BJ (cell line): ENCODE results near the gene BRMS1. TPM values are rescaled to one million over a fixed set of nuclear protein-coding genes. Genes with fewer than 3 reads are reported as not detected.

Experiments
- CTCF ChIA-PET: fragments of 350-600 bp; formaldehyde crosslinking; extraction: SDS; loops from one replicate; lab custom pipeline; 2021; ENCODE audit warnings: antibody characterized with exemption, inconsistent platforms; lab: Yijun Ruan, JAX
- POLR2A ChIA-PET: fragments of 300-600 bp; sonication (Branson Sonifier 250); formaldehyde crosslinking; extraction: SDS; loops from one replicate; lab custom pipeline; 2021; ENCODE audit warnings: antibody characterized with exemption; lab: Charles Lee
- DNase-seq: peaks from one replicate; pipeline ENCODE4 v3.0.0-alpha.2; 2011; ENCODE audit warnings: low read depth
- H3K27me3 ChIP-seq: 2 replicates; pipeline ENCODE4 v1.6.0; 2011; ENCODE audit warnings: low read length; ENCODE audit not compliant: control insufficient read depth, insufficient read depth
- H3K36me3 ChIP-seq: 2 replicates; pipeline ENCODE4 v1.5.1; 2011; ENCODE audit warnings: low read length; ENCODE audit not compliant: control insufficient read depth, insufficient read depth
- H3K4me3 ChIP-seq: 2 replicates; pipeline ENCODE4 v1.5.1; 2011; ENCODE audit warnings: low read depth, mild to moderate bottlenecking, control low read depth, low read length
- polyA plus RNA-seq: library from polyadenylated mRNA; depleted of rRNA; stranded (reverse); fragments of >200 nt; gene quantifications from 2 replicates; pipeline ENCODE4 v1.2.3, GENCODE V29; 2011
- TF ChIP-seq, protein P1 (sequence below): IDR thresholded peaks from 2 replicates; pipeline ENCODE4 v1.5.1; 2011; ENCODE audit warnings: low read depth, mild to moderate bottlenecking, control low read depth, inconsistent platforms, low read length, moderate library complexity; ENCODE audit not compliant: insufficient read depth

BRMS1 gene
- polyA plus RNA-seq, 1 experiment = 46.3 TPM

DNA sequence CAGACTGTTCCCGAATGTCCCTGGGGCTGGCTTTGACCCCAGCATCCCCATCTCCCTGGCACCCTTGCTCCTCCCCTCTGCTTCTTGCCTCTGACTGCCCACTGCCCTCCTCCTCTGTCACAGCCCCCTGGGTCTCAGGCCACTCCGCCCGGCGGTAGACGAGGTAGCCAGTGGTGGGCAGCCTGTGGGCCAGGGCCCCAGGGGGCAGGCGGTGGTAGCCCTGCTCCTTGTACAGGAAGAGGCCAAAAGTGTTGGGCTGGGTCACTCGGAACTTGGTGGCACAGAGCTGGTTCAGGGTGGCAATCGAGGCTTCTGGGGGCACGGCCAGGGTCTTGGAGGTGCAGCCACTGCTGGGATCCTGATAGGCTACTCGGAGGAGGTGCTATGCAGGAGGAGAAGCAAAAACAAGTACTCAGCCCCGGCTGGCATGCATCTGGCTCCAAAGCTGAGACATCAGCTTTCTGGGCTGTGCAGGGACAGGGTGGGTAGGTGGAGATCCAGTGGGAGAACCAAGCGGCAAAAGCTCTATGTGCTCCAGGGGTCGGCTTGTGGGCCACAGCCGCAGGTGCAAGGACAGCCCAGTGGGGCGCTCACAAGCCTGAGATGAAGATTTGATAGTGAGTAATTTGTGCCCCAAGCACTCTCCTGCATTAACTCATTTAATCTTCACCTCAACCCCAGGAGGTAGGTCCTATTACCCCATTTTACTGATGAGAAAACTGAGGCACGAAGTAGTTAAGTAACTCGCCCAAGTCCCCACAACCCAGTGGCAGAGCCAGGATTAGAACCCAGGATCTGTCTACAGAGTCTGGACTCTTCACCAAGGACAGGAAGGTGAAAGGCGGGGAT lies 12.3 kb downstream of the BRMS1 start:
- Histone ChIP-seq H3K36me3 (peaks cover 24% of the 10 kb centered on the region), H3K27me3 (no peaks in the 10 kb centered on the region), H3K4me3 (no peak overlapping the region)
- TF ChIP-seq, protein P1, sequence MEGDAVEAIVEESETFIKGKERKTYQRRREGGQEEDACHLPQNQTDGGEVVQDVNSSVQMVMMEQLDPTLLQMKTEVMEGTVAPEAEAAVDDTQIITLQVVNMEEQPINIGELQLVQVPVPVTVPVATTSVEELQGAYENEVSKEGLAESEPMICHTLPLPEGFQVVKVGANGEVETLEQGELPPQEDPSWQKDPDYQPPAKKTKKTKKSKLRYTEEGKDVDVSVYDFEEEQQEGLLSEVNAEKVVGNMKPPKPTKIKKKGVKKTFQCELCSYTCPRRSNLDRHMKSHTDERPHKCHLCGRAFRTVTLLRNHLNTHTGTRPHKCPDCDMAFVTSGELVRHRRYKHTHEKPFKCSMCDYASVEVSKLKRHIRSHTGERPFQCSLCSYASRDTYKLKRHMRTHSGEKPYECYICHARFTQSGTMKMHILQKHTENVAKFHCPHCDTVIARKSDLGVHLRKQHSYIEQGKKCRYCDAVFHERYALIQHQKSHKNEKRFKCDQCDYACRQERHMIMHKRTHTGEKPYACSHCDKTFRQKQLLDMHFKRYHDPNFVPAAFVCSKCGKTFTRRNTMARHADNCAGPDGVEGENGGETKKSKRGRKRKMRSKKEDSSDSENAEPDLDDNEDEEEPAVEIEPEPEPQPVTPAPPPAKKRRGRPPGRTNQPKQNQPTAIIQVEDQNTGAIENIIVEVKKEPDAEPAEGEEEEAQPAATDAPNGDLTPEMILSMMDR = no peak
- DNase-seq = no peak
- CTCF ChIA-PET = interaction anchor here (0.9 to 8.7 kb wide), 4 partner anchors 15 to 54 kb away, joined by 3 to 201 read pairs (median 22); partner anchors contain the start of gene CD248
- POLR2A ChIA-PET = no interaction called here

DNA sequence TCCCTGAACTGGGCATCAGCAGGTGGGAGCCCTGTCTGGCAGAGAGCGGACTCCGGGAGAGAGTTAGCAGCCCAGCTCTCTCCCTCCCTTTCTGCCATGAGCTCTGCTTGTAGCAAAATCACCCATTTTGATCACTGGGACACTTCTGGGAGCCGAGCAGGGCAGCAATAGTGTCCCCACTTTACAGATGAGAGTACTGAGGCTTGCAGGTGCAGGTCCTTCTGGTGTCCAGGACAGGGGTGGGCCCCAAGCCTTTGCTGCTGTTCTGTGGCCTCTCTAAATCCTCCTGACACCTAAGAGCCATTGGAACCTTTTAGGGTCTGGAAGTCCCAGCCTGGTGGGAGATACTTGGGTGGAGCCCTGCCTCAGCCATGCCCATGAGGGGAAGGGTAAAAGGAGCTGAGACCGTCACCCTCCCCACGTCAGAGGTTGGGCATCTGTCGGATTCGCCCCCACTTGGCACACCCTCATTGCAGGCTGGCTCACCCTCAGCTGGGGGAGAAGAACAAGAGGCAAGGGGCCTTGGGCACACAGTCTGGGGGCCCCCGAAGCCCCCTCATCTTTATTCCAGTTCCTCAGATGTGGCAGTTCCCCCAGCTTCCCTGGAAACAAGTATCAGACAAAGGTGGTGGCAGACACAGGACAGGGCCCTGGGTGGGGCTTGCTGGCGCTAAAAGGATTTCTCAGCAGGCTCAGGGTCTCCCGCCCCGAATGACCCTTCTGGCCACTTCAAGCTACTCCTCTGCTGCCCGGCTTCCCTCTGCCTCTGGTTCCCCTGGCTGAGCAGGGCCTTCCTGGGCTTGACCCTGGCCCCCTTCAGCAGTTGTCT lies 13.1 kb downstream of the BRMS1 start:
- Histone ChIP-seq H3K27me3 (no peaks in the 10 kb centered on the region), H3K36me3 (peaks cover 24% of the 10 kb centered on the region), H3K4me3 (no peak overlapping the region)
- DNase-seq = no peak
- ChIA-PET CTCF (interaction anchor here (0.9 to 8.7 kb wide), 3 partner anchors 14 to 54 kb away, joined by 3 to 201 read pairs (median 28); partner anchors contain the start of gene CD248), POLR2A (no interaction called here)
- TF ChIP-seq, protein P1 = no peak

DNA sequence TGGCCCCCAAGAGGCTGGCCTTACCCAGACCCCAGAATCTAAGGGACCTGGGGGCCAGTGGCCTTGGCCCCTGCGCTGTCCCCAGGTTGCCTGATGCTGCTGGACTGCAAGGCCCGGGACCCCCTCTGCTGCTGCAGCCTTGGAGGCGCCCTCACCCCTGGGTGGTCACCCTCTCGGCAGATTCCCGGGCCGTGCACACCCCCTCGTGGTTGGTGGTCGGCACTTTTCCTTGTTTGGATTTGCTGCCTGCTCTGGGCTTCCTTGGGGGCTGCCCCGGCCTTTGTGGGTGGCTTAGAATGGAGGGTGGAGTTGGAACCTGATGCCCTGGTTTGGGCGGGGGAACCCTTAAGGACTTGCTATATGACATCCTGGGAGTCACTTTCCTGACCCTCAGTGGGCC lies 14.0 kb downstream of the BRMS1 start:
- DNase-seq = no peak
- peaks cover 24% of the 10 kb centered on the region for H3K36me3 ChIP-seq
- no peak overlapping the region for H3K4me3 ChIP-seq
- CTCF ChIA-PET = interaction anchor here (1.4 to 8.7 kb wide), 3 partner anchors 13 to 55 kb away, joined by 7 to 201 read pairs (median 28); partner anchors contain the start of gene CD248
- POLR2A ChIA-PET = no interaction called here
- TF ChIP-seq, protein P1 = no peak
- H3K27me3 ChIP-seq = no peaks in the 10 kb centered on the region

DNA sequence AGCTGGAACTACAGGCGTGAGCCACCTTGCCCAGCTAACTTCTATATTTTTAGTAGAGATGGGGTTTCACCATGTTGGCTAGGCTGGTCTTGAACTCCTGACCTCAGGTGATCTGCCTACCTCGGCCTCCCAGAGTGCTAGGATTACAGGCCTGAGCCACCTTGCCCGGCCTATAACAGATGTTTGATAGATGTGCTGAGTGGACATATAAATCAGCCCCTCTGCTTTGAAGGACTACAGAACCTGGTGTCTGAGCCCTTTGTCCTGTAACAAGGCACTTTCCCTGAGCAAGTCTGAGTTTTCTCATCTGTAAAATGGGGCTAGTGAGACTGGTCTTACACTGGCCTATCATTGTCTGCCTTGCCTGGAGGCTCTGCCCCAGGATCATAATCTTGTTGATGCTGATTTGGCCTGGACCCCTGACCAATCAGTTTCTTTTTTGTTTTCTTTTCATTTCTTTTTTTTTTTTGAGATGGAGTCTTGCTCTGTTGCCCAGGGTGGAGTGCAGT lies 15.7 kb downstream of the BRMS1 start:
- ChIA-PET POLR2A (interaction anchor here (0.5 kb wide), 2 partner anchors 14 to 17 kb away, joined by 3 to 4 read pairs; no protein-coding TSS in a partner anchor), CTCF (interaction anchor here (1.4 to 8.7 kb wide), 3 partner anchors 11 to 57 kb away, joined by 7 to 201 read pairs (median 28); partner anchors contain the start of gene CD248)
- TF ChIP-seq, protein P1 = no peak
- Histone ChIP-seq H3K27me3 (no peaks in the 10 kb centered on the region), H3K36me3 (peaks cover 22% of the 10 kb centered on the region), H3K4me3 (no peak overlapping the region)
- no peak for DNase-seq
